Testis (tissue), 2 donors: ENCODE data around the gene CDC42SE2.

Experiments used
- CTCF ChIP-seq, 3 experiments: fragments of 450-650 bp in 2 of 3; fragments of 200-600 bp in 1 of 3; sonication (generic) in 1 of 3; IDR thresholded peaks; one replicate each; pipeline ENCODE4 v1.5.1; 2016 to 2019; ENCODE audit warnings: antibody characterized with exemption in 3 of 3, mild to moderate bottlenecking in 2 of 3, moderate library complexity in 1 of 3
- POLR2A ChIP-seq: fragments of 450-650 bp; IDR thresholded peaks from one replicate; pipeline ENCODE4 v1.6.1; 2017; ENCODE audit warnings: antibody characterized with exemption, mild to moderate bottlenecking, moderate library complexity

GRCh38 chr5:131304414-131304813 is 40.6 kb downstream of the CDC42SE2 start:
- TF ChIP-seq CTCF (IDR thresholded peaks at IDR 0.05) (no peak), POLR2A (no peak)
